Measurements from ENCODE around the gene SYNPO. TPM values are rescaled to one million over a fixed set of nuclear protein-coding genes. Genes with fewer than 3 reads are reported as not detected.

The SYNPO gene
- total RNA-seq, 4 donors from 2014 or later = 419 to 569 (median 539) TPM

DNA sequence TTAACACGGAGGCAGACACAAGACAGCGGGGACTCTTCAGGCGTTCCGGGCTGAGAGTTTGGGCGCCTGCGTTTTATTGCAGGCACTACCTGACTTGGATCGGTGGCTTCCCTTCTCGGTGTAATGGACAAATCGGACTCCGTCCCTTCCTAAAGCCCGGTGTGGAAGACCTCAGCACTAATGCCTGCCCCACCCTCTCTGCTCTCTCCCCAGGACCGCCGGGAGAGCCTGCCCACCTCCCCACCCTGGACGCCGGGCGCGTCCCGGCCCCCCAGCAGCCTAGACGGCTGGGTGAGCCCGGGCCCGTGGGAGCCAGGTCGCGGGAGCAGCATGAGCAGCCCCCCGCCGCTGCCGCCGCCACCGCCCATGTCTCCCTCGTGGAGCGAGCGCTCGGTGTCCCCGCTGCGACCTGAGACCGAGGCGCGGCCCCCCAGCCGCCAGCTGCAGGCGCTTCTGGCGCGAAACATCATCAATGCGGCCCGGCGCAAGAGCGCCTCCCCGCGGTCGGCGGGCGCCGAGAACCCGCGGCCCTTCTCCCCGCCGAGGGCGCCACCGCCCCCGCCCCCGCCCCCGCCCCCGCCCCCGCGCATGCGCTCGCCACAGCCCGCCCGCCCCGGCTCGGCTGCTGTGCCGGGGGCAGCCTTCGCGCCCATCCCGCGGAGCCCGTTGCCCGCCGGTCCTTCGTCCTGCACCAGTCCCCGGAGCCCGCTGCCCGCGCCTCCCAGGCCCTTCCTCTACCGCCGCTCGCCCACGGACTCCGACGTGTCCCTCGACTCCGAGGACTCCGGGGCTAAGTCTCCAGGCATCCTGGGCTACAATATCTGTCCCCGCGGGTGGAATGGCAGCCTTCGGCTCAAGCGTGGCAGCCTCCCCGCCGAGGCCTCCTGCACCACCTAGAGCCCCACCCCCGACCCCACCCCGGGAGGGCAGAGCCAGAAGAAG, 16.0 kb downstream of the SYNPO start:
- peak overlapping the region; percentile 99 to 100 (median 99) for H3K27ac ChIP-seq
- H3K4me3 ChIP-seq = peak overlapping the region; percentile 55 to 79 (median 68)
- in situ Hi-C loops (cut with MboI; ENCODE audit: low sequenced_read_pairs in 4 of 4) = loop anchor here in 3 of 4 donors (10.0 kb wide), 2 partner anchors 62 to 92 kb away; no protein-coding TSS in a partner anchor
- H3K4me1 ChIP-seq = peaks cover 64 to 74% of the 10 kb centered on the region in 2 donors
- no peaks in the 10 kb centered on the region for H3K9me3 ChIP-seq
- no peaks in the 10 kb centered on the region for H3K36me3 ChIP-seq
- peak in 1 of 2 donors; percentile 78 for DNase-seq
- intact Hi-C loops (cut with DNase I; ENCODE audit: low total_unique reads) = loop anchor here (1.0 to 10.0 kb wide), 5 partner anchors 44 to 368 kb away; partner anchors contain the start of genes GPX3 and RBM22
- peak; percentile 35 to 39 for ATAC-seq
- H3K27me3 ChIP-seq = no peaks in the 10 kb centered on the region
- TF ChIP-seq POLR2A (IDR thresholded peaks at IDR 0.05) = peak; percentile 56 to 67
- peak; percentile 48 to 92 (median 83) for TF ChIP-seq CTCF (IDR thresholded peaks at IDR 0.05 in 4 of 5, conservative IDR thresholded peaks at IDR 0.05 in 1 of 5)

GRCh38 chr5:150658121-150658520, 17.7 kb downstream of the SYNPO start:
- Histone ChIP-seq H3K36me3 (no peaks in the 10 kb centered on the region), H3K27ac (peak overlapping the region; percentile 91 to 99 (median 98)), H3K4me1 (peaks cover 65 to 74% of the 10 kb centered on the region in 2 donors), H3K9me3 (no peaks in the 10 kb centered on the region), H3K4me3 (no peak overlapping the region), H3K27me3 (no peaks in the 10 kb centered on the region)
- ATAC-seq (no peak), DNase-seq (no peak)
- intact Hi-C loops (cut with DNase I; ENCODE audit: low total_unique reads) = loop anchor here (5.0 to 10.0 kb wide), 3 partner anchors 44 to 367 kb away; partner anchors contain the start of genes GPX3 and RBM22
- TF ChIP-seq POLR2A (IDR thresholded peaks at IDR 0.05) (no peak), CTCF (IDR thresholded peaks at IDR 0.05 in 4 of 5, conservative IDR thresholded peaks at IDR 0.05 in 1 of 5) (no peak)
- in situ Hi-C loops (cut with MboI; ENCODE audit: low sequenced_read_pairs in 4 of 4) = loop anchor here in 3 of 4 donors (10.0 kb wide), 2 partner anchors 63 to 93 kb away; no protein-coding TSS in a partner anchor

- ATAC-seq (no peak), DNase-seq (no peak)
- in situ Hi-C loops (cut with MboI; ENCODE audit: low sequenced_read_pairs in 4 of 4) = loop anchor here in 3 of 4 donors (10.0 kb wide), 2 partner anchors 64 to 94 kb away; no protein-coding TSS in a partner anchor
- no peaks in the 10 kb centered on the region for H3K27me3 ChIP-seq
- no peaks in the 10 kb centered on the region for H3K36me3 ChIP-seq
- H3K27ac ChIP-seq = peak overlapping the region; percentile 91 to 99 (median 98)
- peaks cover 66 to 75% of the 10 kb centered on the region in 2 donors for H3K4me1 ChIP-seq
- no peak for TF ChIP-seq CTCF (IDR thresholded peaks at IDR 0.05 in 4 of 5, conservative IDR thresholded peaks at IDR 0.05 in 1 of 5)
- TF ChIP-seq POLR2A (IDR thresholded peaks at IDR 0.05) = no peak
- intact Hi-C loops (cut with DNase I; ENCODE audit: low total_unique reads) = loop anchor here (5.0 to 10.0 kb wide), 3 partner anchors 44 to 366 kb away; partner anchors contain the start of genes GPX3 and RBM22
- no peak overlapping the region for H3K4me3 ChIP-seq
- H3K9me3 ChIP-seq = no peaks in the 10 kb centered on the region
Measured at GRCh38 chr5:150658699-150659265, 18.3 kb downstream of the SYNPO start.

DNA sequence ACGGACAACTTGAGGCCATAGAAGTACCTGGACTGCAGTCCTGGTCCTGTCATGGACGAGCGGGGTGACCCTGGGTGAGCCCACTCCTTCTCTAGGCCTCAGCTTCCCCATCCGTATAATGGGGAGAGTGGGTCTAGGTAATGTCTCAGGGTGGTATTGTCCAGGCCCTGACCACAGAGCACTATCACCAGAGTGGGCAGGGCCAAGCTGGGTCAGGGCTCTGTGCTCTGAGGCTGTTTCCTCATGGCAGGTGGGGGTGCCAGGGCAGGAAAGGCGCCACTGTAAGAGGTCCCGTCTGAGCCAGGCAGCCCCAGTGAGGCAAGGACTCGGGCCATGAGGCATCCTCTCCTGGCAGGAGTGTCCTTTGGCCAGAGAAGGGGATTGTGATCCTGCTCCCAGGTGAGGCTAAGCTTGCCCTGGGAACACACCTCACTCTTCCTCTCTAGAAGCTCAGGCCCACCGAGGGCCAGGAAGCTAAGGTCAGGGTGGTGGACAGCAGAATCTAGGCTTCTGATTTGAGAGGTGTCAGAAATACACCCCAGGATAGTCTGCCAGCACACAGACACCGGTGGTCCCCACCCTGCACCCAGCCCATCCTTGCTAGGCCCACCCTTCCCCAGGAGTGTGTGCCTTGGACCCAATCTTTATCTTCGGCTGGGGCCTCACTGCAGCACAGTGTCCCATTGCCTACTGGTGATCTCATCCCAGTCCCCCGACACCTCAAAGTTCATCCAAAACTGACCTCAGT, 19.1 kb downstream of the SYNPO start:
- Histone ChIP-seq H3K27ac (peak overlapping the region; percentile 91 to 99 (median 98)), H3K36me3 (no peaks in the 10 kb centered on the region), H3K27me3 (no peaks in the 10 kb centered on the region), H3K9me3 (no peaks in the 10 kb centered on the region), H3K4me3 (no peak overlapping the region), H3K4me1 (peaks cover 70 to 83% of the 10 kb centered on the region in 2 donors)
- in situ Hi-C loops (cut with MboI; ENCODE audit: low sequenced_read_pairs in 4 of 4) = loop anchor here in 3 of 4 donors (10.0 kb wide), 2 partner anchors 65 to 95 kb away; no protein-coding TSS in a partner anchor
- no peak for TF ChIP-seq POLR2A (IDR thresholded peaks at IDR 0.05)
- no peak for TF ChIP-seq CTCF (IDR thresholded peaks at IDR 0.05 in 4 of 5, conservative IDR thresholded peaks at IDR 0.05 in 1 of 5)
- peak in 1 of 2 donors; percentile 77 for DNase-seq
- intact Hi-C loops (cut with DNase I; ENCODE audit: low total_unique reads) = loop anchor here (5.0 to 10.0 kb wide), 3 partner anchors 43 to 365 kb away; partner anchors contain the start of genes GPX3 and RBM22
- no peak for ATAC-seq
